Epithelial cell of proximal tubule (primary cell): ENCODE measurements around the gene CDH4. TPM values are rescaled to one million over a fixed set of nuclear protein-coding genes. Genes with fewer than 3 reads are reported as not detected.

Experiments
- DNase-seq: peaks from one replicate; pipeline ENCODE4 v3.0.0-alpha.2; 2011; ENCODE audit warnings: low read depth
- H3K4me3 ChIP-seq: 2 replicates; pipeline ENCODE4 v1.5.1; 2011; ENCODE audit warnings: low read depth, mild to moderate bottlenecking, low read length
- total RNA-seq: library from RNA; depleted of rRNA; stranded (reverse); fragments of >200 nt; gene quantifications from 2 replicates; pipeline ENCODE4 v1.2.3, GENCODE V29; 2015
- TF ChIP-seq, protein P1 (sequence below): conservative IDR thresholded peaks from 2 replicates; pipeline ENCODE4 v1.5.1; 2012; ENCODE audit warnings: low read depth, mild to moderate bottlenecking, low read length

CDH4 gene
- total RNA-seq, 1 donor from 2014 or later, result 17.1 TPM

DNA sequence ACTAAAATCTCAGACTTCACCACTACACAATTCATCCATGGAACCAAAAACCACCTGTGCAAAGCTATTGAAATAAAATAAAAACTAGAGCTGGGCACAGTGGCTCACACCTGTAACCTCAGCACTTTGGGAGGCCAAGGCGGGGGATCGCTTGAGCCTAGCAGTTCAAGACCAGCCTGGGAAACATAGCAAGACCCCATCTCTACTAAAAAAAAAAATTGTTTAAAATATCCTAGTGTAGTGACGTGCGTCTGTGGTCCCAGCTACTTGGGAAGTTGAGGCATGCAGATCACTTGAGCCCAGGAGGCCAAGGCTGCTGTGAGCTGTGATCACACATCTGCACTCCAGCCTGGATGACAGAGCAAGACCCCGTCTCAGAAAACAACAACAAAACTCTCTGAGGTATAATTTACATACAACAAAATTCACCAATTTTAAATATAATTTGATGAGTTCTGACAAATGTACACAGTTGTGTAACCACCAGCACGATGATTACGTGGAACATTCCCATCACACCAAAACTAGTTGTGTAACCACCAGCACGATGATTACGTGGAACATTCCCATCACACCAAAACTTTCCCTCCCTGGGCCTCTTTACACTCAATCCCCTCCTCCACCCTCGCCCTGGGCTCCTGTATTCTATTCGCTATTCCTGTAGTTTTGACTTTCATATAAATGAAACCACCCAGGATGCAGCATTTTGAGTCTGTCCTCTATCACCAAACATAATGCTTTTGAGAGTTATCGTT is 706.1 kb downstream of the CDH4 start:
- TF ChIP-seq, protein P1, sequence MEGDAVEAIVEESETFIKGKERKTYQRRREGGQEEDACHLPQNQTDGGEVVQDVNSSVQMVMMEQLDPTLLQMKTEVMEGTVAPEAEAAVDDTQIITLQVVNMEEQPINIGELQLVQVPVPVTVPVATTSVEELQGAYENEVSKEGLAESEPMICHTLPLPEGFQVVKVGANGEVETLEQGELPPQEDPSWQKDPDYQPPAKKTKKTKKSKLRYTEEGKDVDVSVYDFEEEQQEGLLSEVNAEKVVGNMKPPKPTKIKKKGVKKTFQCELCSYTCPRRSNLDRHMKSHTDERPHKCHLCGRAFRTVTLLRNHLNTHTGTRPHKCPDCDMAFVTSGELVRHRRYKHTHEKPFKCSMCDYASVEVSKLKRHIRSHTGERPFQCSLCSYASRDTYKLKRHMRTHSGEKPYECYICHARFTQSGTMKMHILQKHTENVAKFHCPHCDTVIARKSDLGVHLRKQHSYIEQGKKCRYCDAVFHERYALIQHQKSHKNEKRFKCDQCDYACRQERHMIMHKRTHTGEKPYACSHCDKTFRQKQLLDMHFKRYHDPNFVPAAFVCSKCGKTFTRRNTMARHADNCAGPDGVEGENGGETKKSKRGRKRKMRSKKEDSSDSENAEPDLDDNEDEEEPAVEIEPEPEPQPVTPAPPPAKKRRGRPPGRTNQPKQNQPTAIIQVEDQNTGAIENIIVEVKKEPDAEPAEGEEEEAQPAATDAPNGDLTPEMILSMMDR, result no peak
- DNase-seq, result no peak
- no peak overlapping the region for H3K4me3 ChIP-seq

DNA sequence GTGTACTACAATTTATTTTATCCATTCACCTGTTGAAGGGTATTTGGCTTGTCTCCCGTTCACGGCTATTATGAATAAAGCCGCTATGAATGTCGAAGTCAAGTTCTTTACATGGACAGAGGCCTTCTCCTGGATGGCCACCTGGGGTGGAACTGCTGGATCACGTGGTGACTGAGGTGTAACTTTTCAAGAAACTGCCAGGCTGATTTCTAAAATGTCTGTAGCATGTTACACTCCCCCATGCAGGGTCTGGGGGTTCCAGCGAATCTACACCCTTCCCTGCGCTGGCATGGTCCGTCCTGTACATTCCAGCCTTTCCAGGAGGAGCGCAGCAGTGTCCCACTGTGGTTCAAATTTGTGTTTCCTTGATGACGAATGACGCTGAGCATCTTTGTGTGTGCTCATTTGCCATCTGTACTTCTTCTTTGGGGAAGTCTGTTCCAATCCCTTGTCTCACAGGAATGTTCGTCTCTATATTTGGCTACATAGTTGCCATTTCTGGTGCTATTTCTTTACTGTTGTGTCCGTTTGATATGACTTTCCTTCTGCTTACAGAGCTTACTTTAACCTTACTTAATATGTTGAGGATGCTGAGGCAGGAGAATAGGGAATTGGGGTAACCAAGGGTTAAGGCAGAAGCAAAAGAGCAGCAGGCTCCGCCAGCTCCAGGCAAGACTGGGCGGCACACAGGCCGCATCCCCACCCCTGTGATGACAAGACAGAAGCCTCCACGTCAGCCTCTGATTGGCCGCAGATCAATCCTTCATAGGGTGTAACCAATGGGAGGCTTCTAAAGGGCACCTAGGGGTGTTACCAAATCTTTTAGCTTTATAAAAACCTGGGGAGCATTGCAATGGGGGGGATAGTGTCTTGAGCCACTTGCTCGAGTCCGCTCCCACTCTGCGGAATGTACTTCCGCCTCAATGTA is 707.0 kb downstream of the CDH4 start:
- H3K4me3 ChIP-seq, result no peak overlapping the region
- TF ChIP-seq, protein P1, result no peak
- DNase-seq, result no peak

DNA sequence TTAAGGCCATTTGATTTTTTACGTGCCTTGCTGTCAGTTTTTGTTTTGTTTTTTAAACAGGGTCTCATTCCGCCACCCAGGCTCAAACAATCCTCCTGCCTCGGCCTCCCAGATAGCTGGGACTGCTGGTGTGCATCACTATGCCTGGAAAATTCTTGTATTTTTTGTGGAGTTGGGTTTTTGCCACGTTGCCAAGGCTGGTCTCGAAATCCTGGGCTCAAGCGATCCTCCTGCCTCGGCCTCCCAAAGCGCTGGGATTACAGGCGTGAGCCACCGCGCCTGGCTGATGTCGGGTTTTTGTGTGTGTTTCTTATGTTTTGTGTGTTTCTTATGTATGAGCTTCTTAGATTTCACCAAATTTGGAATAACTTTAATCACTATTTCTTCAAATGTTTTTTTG is 708.8 kb downstream of the CDH4 start:
- TF ChIP-seq, protein P1, result no peak
- DNase-seq, result no peak
- no peak overlapping the region for H3K4me3 ChIP-seq

DNA sequence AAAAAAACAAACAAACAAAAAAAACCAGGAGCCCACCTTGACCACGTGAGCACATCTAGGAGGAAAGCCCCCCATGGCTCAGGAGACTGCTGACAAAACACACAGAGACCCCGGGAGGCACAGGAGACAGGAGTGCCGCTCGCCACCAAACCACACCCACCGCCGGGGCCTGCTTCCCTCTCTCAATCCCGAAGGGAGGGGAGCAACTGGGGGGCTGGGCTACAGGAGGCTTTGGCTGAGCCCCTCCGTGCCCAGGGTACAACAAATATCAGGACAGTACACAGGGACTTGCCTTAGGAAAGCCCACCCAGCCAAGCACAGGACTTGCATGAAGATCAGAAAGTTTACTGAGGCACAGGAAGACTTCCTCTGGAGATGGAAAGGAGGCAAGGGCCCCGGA is 711.1 kb downstream of the CDH4 start:
- no peak for DNase-seq
- H3K4me3 ChIP-seq, result no peak overlapping the region
- TF ChIP-seq, protein P1, result no peak

DNA sequence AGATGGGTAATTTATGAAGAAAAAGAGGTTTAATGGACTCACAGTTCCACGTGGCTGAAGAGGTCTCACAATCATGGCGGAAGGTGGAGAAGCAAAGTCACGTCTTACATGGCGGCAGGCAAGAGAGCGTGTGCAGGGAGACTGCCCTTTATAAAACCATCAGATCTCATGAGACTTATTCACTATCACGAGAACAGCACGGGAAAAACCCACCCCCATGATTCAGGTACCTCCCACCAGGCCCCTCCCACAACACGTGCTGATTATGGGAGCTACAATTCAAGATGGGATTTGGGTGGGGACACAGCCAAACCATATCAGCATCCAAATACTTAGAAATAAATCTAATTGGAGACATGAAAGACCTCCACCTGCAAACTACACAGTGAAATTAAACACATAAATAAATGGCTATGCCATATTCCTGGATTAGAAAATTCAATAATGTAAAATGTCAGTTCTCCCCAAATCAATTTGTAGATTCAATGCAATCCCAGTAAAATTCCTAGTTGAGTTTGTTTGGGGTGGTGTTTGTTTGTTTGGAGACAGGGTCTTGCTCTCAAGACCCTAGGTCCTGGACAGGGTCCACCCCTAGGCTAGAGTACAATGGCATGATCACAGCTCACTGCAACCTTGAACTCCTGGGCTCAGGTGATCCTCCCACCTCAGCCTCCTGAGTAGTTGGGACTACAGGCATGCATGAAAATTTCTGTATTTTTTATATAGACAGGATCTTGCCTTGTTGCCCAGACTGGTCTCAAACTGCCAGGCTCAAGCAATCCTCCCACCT is 712.0 kb downstream of the CDH4 start:
- H3K4me3 ChIP-seq, result no peak overlapping the region
- no peak for DNase-seq
- TF ChIP-seq, protein P1, result no peak

DNA sequence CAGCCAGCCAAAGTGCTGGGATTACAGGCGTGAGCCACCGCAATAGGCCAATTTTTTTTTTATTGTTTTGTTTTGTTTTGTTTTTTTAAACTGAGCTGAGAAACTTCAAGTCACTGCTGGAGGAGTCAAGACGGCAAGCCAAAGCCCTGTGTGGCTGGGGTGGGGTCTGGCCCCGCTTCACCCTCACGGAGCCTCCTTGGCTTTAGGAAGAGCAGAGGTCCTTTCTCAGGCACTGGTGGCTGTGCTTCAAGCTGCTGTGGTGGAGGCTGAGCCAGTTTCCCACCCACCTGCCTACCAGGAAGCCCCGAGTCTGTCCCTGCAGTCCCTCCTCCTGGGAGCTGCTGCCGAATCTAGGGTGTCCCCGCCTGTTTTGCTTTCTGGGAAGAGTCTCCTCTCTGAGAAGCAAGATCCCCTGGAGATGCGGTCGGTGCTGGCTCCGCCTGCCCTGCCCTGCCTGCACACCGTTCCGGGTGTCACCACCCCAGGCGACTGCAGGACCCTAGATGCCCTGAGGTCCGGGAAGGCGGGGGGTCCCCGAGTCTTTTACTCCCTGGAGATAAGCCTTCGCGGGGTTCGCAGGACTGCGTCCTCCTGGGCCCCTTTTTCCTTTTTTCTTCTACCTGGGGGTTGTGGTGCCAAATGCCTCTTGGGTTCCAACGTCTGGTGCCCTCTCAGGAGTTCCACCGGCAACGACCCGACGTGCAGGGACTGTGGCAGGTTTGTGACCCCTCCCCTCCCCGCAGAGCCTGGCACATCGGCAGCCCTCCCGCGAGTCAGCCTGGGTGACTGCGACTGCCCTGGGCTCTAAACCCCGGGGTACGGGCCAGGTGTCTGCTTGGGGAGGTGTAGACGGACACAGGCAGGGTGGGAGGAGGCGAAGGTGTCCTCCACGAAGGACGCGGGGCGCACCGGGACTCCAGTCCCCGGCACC is 712.9 kb downstream of the CDH4 start:
- TF ChIP-seq, protein P1, result no peak
- DNase-seq, result no peak
- H3K4me3 ChIP-seq, result no peak overlapping the region
